Measurements from ENCODE around the gene DLGAP3.

- TF ChIP-seq CTCF (conservative IDR thresholded peaks at IDR 0.05; ENCODE audit: low read depth, low read length) (no peak), EZH2 (IDR thresholded peaks at IDR 0.05; ENCODE audit: borderline replicate concordance, low read depth, low read length, poor library complexity, severe bottlenecking) (no peak)
These were observed 64.7 kb downstream of the DLGAP3 start for GRCh38 chr1:34864759-34865158.
